Activated CD8-positive, alpha-beta T cell treated with anti-CD3 and anti-CD28 coated beads for 36 hours (primary cell): ENCODE measurements around the gene ATG2B. TPM values are rescaled to one million over a fixed set of nuclear protein-coding genes. Genes with fewer than 3 reads are reported as not detected.

Source experiments
- ATAC-seq: fragments of 200-7000 bp; cut with Tn5 transposase; one replicate; pipeline ENCODE4 v1.10.0; 2021; ENCODE audit warnings: mild to moderate bottlenecking, moderate library complexity
- CTCF ChIA-PET: fragments of 350-600 bp; sonication (Branson Sonifier 250); formaldehyde crosslinking; loops from one replicate; lab custom pipeline; 2021; ENCODE audit warnings: antibody characterized with exemption; lab: Charles Lee
- POLR2A ChIA-PET: fragments of 350-600 bp; sonication (Branson Sonifier 250); formaldehyde crosslinking; loops from one replicate; lab custom pipeline; 2021; ENCODE audit warnings: antibody characterized with exemption; lab: Charles Lee
- DNase-seq: peaks from one replicate; pipeline ENCODE4 v3.0.0-alpha.2; 2020
- H3K27ac Mint-ChIP-seq: one replicate; pipeline ENCODE4 v1.8.0; 2021; ENCODE audit warnings: mild to moderate bottlenecking, mixed read lengths
- H3K27me3 Mint-ChIP-seq: one replicate; pipeline ENCODE4 v1.8.0; 2021; ENCODE audit warnings: mixed read lengths
- H3K36me3 Mint-ChIP-seq: one replicate; pipeline ENCODE4 v1.8.0; 2021; ENCODE audit warnings: low read depth, mixed read lengths
- H3K4me1 Mint-ChIP-seq: one replicate; pipeline ENCODE4 v1.8.0; 2021; ENCODE audit warnings: low read depth, mixed read lengths
- H3K4me3 Mint-ChIP-seq: one replicate; pipeline ENCODE4 v1.8.0; 2021; ENCODE audit warnings: mild to moderate bottlenecking, moderate library complexity, mixed read lengths
- H3K9me3 Mint-ChIP-seq: one replicate; pipeline ENCODE4 v1.8.0; 2021; ENCODE audit warnings: mixed read lengths
- intact Hi-C: fragments of 100-400 bp; cut with micrococcal nuclease; formaldehyde crosslinking; loops from one replicate; pipeline ENCODE4 v1.10.0; 2022
- total RNA-seq, 2 experiments: library from RNA; stranded (reverse); gene quantifications; one replicate each; pipeline ENCODE4 v1.2.3, GENCODE V29; 2021
- TF ChIP-seq, protein P1 (sequence below): fragments of 200-600 bp; IDR thresholded peaks from one replicate; pipeline ENCODE4 v1.8.0; 2022; ENCODE audit warnings: antibody characterized with exemption, mild to moderate bottlenecking

ATG2B gene
- total RNA-seq, 2 experiments from 2014 or later = 12.9 to 13.3 TPM

DNA sequence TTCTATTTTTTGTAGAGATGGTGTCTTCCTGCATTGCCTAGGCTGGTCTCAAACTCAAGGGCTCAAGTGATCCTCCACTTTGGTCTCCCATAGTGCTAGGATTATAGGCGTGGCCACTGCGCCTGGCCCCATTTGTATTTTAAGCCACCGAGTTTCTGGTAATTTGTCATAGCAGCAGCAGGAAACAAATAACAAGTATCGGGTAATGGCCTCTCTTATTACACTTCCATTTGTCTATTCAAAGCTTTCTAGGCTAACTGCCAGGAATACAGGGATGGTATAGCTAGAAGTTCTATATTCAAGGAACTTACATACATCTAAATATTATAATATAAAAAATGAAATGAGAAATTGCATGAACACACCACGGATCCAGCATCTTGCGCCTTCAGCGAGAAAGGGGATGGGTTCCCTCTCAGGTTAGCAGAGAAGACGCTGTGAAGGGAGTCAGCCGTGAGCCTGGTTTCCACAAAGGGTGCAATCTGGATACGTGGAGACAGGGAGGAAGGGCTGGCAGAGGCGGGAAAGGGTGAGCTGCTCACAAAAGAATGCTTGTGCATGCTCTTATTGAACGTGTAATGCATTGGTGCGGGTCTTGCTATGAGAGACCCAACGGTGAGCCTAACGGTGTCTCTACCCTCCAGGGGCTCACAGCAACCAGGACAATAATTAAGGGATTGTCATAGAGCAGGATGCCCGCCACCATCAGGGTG lies 97.6 kb downstream of the ATG2B start:
- intact Hi-C loops = no loop called here
- no peak for ATAC-seq
- DNase-seq = no peak
- Mint-ChIP-seq H3K4me3 (no peak overlapping the region), H3K36me3 (no peaks in the 10 kb centered on the region), H3K27ac (no peak overlapping the region), H3K27me3 (peaks cover 6% of the 10 kb centered on the region), H3K9me3 (no peaks in the 10 kb centered on the region), H3K4me1 (no peaks in the 10 kb centered on the region)
- CTCF ChIA-PET = interaction anchor here (1.3 kb wide), 1 partner anchor 9 kb away, joined by 7 read pairs; no protein-coding TSS in a partner anchor
- POLR2A ChIA-PET = interaction anchor here (0.6 kb wide), 1 partner anchor 55 kb away, joined by 3 read pairs; no protein-coding TSS in a partner anchor
- TF ChIP-seq, protein P1, sequence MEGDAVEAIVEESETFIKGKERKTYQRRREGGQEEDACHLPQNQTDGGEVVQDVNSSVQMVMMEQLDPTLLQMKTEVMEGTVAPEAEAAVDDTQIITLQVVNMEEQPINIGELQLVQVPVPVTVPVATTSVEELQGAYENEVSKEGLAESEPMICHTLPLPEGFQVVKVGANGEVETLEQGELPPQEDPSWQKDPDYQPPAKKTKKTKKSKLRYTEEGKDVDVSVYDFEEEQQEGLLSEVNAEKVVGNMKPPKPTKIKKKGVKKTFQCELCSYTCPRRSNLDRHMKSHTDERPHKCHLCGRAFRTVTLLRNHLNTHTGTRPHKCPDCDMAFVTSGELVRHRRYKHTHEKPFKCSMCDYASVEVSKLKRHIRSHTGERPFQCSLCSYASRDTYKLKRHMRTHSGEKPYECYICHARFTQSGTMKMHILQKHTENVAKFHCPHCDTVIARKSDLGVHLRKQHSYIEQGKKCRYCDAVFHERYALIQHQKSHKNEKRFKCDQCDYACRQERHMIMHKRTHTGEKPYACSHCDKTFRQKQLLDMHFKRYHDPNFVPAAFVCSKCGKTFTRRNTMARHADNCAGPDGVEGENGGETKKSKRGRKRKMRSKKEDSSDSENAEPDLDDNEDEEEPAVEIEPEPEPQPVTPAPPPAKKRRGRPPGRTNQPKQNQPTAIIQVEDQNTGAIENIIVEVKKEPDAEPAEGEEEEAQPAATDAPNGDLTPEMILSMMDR = no peak

DNA sequence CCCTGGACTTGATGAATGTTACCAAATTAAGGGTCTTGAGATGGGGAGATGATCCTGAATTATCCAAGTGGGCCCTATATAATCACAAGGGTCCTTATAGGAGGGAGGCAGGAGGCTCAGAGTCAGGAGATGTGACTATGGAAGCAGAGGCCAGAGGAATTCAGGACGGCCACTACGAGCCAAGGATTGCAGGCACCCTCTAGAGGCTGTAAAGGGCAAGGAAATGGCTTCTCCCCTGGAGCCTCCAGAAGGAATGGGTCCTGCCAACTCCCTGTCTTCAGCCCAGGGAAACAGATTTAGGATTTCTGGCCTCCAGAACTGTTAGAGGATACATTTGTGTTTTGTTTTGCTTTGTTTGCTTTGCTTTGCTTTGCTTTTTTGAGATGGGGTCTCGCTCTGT lies 98.3 kb downstream of the ATG2B start:
- ChIA-PET CTCF (interaction anchor here (1.3 kb wide), 1 partner anchor 10 kb away, joined by 7 read pairs; no protein-coding TSS in a partner anchor), POLR2A (no interaction called here)
- no peaks in the 10 kb centered on the region for H3K36me3 Mint-ChIP-seq
- no peak for DNase-seq
- intact Hi-C loops = no loop called here
- ATAC-seq = no peak
- H3K4me3 Mint-ChIP-seq = no peak overlapping the region
- TF ChIP-seq, protein P1 = no peak
- H3K9me3 Mint-ChIP-seq = no peaks in the 10 kb centered on the region
- peaks cover 7% of the 10 kb centered on the region for H3K27me3 Mint-ChIP-seq
- no peak overlapping the region for H3K27ac Mint-ChIP-seq
- no peaks in the 10 kb centered on the region for H3K4me1 Mint-ChIP-seq

DNA sequence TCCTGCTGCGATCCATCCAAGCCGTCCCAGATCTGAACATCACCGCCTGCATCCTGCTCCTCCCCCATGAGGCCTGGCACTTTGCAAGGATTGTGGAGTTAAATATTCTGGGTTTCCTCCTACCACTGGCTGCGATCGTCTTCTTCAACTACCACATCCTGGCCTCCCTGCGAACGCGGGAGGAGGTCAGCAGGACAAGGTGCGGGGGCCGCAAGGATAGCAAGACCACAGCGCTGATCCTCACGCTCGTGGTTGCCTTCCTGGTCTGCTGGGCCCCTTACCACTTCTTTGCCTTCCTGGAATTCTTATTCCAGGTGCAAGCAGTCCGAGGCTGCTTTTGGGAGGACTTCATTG lies 99.0 kb downstream of the ATG2B start:
- H3K27me3 Mint-ChIP-seq = peaks cover 11% of the 10 kb centered on the region
- no peak overlapping the region for H3K4me3 Mint-ChIP-seq
- ChIA-PET CTCF (interaction anchor here (1.0 kb wide), 1 partner anchor 166 kb away, joined by 3 read pairs; no protein-coding TSS in a partner anchor), POLR2A (no interaction called here)
- H3K27ac Mint-ChIP-seq = no peak overlapping the region
- no peak for ATAC-seq
- intact Hi-C loops = no loop called here
- no peaks in the 10 kb centered on the region for H3K4me1 Mint-ChIP-seq
- TF ChIP-seq, protein P1 = no peak
- no peaks in the 10 kb centered on the region for H3K9me3 Mint-ChIP-seq
- no peaks in the 10 kb centered on the region for H3K36me3 Mint-ChIP-seq
- DNase-seq = no peak

DNA sequence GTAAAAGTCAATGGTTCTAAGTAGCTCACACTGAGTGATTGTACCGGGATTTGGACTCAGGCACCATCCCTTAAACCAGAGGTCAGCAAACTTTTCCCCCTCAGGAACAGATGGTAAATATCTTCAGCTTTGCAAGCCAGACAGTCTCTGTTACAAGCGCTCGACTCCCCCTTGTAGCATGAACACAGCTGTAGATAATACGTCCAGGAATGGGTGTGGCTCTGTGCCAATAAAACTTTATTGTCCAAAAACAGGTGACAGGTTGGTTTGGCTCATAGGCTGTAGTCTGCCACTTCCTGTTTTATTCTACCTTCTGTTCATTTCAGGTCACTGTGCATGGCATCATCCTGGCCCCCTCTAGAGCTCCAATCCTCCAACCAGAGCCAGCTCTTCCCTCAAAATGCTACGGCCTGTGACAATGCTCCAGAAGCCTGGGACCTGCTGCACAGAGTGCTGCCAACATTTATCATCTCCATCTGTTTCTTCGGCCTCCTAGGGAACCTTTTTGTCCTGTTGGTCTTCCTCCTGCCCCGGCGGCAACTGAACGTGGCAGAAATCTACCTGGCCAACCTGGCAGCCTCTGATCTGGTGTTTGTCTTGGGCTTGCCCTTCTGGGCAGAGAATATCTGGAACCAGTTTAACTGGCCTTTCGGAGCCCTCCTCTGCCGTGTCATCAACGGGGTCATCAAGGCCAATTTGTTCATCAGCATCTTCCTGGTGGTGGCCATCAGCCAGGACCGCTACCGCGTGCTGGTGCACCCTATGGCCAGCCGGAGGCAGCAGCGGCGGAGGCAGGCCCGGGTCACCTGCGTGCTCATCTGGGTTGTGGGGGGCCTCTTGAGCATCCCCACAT lies 99.6 kb downstream of the ATG2B start:
- peaks cover 11% of the 10 kb centered on the region for H3K27me3 Mint-ChIP-seq
- TF ChIP-seq, protein P1 = no peak
- H3K4me3 Mint-ChIP-seq = no peak overlapping the region
- DNase-seq (no peak), ATAC-seq (no peak)
- H3K4me1 Mint-ChIP-seq = no peaks in the 10 kb centered on the region
- no peaks in the 10 kb centered on the region for H3K36me3 Mint-ChIP-seq
- POLR2A ChIA-PET = no interaction called here
- no peaks in the 10 kb centered on the region for H3K9me3 Mint-ChIP-seq
- H3K27ac Mint-ChIP-seq = no peak overlapping the region
- CTCF ChIA-PET = interaction anchor here (0.7 to 1.1 kb wide), 3 partner anchors 12 to 165 kb away, joined by 3 to 5 read pairs (median 3); no protein-coding TSS in a partner anchor
- intact Hi-C loops = no loop called here
